Astrocyte of the cerebellum (primary cell): ENCODE data around the gene ZNF236.
"Not testable (repeated sequence)": the region's sequence is repeated elsewhere in the genome, so short reads cannot be mapped to it uniquely, and the experiment has no call there.

Source experiments
- DNase-seq: peaks from one replicate; pipeline ENCODE4 v3.0.0-alpha.2; 2011; ENCODE audit warnings: low read depth
- H3K4me3 ChIP-seq: 2 replicates; pipeline ENCODE4 v1.5.1; 2011; ENCODE audit warnings: mild to moderate bottlenecking, low read depth, low read length, moderate library complexity
- in situ Hi-C: cut with HindIII; loops from 2 replicates; pipeline ENCODE4 v1.10.0; 2017; ENCODE audit warnings: low sequenced_read_pairs
- TF ChIP-seq, protein P1 (sequence below): IDR thresholded peaks from 2 replicates; pipeline ENCODE4 v1.5.1; 2012; ENCODE audit warnings: low read length, low read depth, moderate library complexity, mild to moderate bottlenecking; ENCODE audit errors: missing control alignments

The ZNF236 gene

DNA sequence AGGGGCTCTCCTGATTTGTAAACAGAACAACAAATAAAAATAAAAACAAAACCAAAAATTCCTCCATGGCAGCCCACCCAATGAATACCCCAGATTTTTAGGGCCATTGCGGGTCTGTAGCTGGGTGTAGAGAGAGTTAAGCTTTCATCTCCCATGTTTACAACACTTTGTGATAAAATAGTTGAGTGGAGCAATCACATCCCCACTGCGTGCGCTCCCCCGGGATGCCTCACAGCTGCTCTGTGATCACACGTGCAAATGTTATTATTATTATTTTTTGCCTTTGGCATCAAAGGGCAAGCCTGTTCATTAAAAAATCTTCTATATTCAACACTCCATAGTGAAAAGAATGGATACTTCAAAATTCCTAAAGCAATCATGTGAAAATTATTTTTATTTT is 192.2 kb downstream of the ZNF236 start:
- in situ Hi-C loops = no loop called here
- TF ChIP-seq, protein P1, sequence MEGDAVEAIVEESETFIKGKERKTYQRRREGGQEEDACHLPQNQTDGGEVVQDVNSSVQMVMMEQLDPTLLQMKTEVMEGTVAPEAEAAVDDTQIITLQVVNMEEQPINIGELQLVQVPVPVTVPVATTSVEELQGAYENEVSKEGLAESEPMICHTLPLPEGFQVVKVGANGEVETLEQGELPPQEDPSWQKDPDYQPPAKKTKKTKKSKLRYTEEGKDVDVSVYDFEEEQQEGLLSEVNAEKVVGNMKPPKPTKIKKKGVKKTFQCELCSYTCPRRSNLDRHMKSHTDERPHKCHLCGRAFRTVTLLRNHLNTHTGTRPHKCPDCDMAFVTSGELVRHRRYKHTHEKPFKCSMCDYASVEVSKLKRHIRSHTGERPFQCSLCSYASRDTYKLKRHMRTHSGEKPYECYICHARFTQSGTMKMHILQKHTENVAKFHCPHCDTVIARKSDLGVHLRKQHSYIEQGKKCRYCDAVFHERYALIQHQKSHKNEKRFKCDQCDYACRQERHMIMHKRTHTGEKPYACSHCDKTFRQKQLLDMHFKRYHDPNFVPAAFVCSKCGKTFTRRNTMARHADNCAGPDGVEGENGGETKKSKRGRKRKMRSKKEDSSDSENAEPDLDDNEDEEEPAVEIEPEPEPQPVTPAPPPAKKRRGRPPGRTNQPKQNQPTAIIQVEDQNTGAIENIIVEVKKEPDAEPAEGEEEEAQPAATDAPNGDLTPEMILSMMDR = no peak
- no peak overlapping the region for H3K4me3 ChIP-seq
- DNase-seq = no peak

DNA sequence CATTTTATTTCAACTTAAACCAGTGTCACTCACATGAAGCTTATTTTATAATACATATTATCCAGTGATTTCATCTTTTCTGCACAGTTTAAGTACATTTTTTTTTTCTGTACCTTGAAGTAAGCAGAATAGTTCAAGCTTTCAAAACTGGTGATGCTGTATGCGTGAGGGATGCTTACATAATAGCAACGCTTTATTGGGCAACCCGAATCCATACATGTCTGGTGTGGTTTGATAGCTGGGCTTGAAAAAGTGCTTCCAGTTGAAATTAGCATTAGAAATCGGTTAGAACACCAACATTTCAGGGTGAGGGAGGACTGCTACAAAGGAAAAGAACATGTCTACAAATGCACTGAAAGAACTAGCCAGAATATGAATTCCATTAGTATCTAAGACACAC is 192.8 kb downstream of the ZNF236 start:
- no peak for DNase-seq
- in situ Hi-C loops = no loop called here
- TF ChIP-seq, protein P1 = no peak
- H3K4me3 ChIP-seq = no peak overlapping the region

DNA sequence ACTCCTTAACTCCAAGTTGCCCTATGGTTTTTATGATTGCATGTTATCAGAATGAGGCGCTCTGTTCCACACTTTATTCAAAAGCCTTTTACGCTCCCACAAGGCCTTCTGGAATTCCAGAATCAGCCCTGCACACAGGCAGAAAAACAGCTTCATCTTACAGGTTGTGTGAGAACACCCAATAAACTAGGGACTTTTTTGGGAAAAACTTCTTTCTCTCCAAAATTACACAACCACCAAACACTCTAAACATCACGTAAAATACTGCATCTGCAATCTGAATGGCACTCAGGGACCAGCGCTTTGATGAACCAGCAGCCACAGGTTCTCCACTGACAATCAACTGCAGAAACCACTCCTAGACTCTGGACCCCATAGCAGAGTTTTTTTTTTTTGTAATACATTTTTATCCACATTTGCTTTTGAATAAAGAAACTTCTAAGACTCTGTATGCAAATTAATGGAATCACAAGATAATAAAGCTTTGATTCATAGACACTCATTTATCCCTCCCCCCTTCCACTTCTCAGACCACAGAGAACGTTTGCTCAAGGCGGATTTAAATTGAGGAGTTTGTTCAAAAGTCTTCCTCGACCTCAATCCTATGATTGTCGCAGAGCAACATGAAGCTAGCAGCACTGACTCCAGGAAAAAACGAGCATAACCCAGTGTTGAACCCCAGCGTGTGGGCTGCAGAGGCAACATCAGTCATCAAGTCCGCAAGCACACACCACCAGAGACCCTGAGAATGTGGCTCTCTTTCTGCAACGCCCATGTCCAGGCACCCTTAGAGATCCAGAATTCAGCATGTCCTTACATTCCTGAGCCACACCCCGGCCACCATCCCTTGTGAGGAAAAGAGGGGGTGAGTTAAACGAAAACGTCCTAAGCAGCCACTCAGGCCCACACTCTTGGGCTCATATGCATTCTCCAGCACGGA is 193.7 kb downstream of the ZNF236 start:
- in situ Hi-C loops = no loop called here

DNA sequence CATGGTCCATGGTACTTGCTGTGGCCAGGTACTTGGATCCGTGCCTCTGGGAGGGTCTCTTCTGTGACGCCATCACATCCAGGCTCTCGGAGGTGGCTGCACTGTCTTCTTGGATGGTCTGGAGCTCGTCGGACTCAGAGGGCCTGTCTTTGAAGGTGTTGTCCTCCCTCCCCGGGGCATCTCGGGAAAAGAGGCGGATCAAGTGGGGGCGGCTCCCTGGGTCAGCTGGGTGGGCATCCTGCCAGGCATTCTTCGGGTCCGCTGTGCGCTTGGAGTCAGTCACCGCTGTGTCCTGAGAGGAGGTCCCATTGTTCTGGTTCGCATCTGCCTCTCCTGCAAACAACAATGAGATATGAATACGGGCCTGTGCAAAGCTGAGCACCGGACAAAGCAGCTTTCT is 194.6 kb downstream of the ZNF236 start:
- H3K4me3 ChIP-seq = no peak overlapping the region
- no peak for DNase-seq
- TF ChIP-seq, protein P1 = no peak
- in situ Hi-C loops = no loop called here

More for the DNA sequence above, 193.7 kb downstream of the ZNF236 start:
- TF ChIP-seq, protein P1 = no peak
- no peak for DNase-seq
- H3K4me3 ChIP-seq = no peak overlapping the region

DNA sequence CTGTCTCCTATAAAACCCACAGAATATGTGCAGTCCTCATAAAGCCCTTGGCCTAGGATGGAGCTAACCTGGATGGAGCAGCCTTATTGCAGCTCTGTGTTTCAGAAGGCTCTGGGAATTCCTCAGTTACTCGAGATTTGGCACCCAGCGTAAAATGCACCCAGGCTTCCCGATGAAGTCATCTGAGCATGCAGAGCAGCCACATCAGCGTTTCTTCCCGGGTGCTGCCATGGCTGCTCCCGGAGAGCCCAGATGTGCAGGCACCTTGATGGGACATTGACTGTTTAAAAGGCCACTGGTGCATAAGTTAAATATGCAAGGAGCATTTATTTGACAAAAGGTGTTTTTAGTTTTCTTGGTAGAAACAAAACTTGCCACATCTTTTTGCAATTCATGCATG is 195.0 kb downstream of the ZNF236 start:
- DNase-seq = no peak
- in situ Hi-C loops = no loop called here
- no peak overlapping the region for H3K4me3 ChIP-seq
- TF ChIP-seq, protein P1 = no peak

DNA sequence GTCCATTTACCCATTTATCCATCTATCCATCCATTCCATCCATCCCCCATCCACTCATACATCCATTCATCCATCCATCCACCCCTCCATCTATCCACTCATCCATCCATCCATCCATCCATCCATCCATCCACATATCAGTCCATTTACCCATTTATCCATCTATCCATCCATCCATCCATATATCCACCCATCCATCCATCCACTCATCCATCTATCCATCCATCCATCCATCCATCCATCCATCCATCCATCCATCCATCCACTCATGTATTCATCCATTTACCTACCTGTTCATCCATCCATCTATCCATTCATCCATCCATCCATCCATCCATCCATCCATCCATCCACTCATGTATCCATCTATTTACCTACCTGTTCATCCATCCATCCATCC is 196.3 kb downstream of the ZNF236 start:
- DNase-seq, H3K4me3 ChIP-seq, in situ Hi-C loops: not testable (repeated sequence)

DNA sequence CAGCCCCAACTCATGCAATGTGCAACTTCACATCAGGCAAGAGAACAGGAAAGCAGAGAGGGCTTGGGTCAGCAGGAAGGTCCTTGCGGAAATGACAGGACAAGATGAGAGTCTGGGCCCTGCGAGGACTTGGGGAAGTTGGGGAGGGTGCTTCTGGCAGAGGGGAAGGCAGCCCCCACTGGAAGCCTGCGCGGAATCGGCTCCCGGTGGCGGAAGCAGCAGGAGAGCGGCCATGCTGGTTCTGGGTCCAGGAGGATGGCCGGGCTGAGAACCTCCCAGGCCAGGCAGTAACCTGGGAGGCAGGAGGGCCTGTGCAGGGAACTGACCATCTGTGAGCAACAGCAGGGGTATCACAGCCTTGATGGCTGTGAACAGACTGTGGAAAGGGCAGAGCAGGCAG is 197.3 kb downstream of the ZNF236 start:
- no peak for DNase-seq
- TF ChIP-seq, protein P1 = no peak
- in situ Hi-C loops = no loop called here

More for the DNA sequence above, 197.3 kb downstream of the ZNF236 start:
- H3K4me3 ChIP-seq = no peak overlapping the region
